ENCODE data around the gene CD248.
A peak's percentile ranks its signal among the peaks of the same experiment; 100 is the strongest.

CD248 gene

DNA sequence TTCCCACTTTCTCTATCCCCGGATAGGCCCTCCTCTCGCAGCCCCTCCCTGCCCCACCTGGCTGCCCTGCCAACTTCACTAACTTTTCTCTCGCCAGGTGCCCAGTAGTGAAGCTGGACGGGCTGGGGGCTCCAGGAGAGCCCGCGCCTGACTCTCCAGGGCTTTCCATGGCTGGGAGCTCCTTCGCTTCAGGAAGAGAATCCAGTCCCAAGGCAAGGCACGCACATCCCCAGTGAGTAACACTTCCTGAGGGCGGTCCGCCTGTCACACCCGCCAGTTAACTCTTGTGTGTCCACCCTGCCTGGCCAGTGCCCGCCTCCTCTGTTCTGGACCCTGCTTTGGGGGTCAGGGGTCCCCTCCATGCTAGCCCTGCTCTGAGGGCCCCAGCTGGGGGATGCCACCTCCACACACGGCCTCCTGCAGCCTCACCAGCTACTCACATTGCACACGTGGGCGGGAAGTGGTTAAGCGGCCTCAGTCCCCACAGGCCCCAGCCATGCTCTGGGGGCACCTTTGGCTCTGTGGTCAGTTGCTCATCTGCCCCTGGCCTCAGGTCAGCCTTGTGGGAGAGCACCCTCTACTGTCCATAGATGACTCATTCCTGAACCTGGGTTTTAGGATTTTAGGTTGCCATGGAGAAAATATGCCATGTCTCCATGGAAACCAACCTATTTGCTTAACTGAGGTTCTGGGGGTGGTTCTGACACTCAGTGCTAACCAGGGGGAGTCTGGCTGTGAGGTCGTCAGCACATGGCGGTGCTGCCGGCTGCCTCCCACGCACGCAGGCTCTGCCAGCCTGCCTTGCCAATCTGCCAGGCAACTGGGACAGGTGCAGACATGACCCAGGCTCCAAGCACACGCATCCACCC lies 19.6 kb upstream of the CD248 start, which contains the start of gene RIN1:
TSS of gene RIN1 (minus strand) at position 201 of the 869 bp plus-strand sequence. CDS start at position 169, 32 bp downstream.
- TF ChIP-seq, protein P1, sequence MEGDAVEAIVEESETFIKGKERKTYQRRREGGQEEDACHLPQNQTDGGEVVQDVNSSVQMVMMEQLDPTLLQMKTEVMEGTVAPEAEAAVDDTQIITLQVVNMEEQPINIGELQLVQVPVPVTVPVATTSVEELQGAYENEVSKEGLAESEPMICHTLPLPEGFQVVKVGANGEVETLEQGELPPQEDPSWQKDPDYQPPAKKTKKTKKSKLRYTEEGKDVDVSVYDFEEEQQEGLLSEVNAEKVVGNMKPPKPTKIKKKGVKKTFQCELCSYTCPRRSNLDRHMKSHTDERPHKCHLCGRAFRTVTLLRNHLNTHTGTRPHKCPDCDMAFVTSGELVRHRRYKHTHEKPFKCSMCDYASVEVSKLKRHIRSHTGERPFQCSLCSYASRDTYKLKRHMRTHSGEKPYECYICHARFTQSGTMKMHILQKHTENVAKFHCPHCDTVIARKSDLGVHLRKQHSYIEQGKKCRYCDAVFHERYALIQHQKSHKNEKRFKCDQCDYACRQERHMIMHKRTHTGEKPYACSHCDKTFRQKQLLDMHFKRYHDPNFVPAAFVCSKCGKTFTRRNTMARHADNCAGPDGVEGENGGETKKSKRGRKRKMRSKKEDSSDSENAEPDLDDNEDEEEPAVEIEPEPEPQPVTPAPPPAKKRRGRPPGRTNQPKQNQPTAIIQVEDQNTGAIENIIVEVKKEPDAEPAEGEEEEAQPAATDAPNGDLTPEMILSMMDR (IDR thresholded peaks at IDR 0.05; ENCODE audit: insufficient read depth, low read depth, low read length, missing control alignments): no peak
- DNase-seq (ENCODE audit: low read depth): peak; percentile 97
- H3K4me3 ChIP-seq (ENCODE audit: low read length): peak within 1 kb of the TSS; percentile 90

GRCh38 chr11:66335531-66336233 lies 18.8 kb upstream of the CD248 start:
- TF ChIP-seq, protein P1 (IDR thresholded peaks at IDR 0.05; ENCODE audit: insufficient read depth, low read depth, low read length, missing control alignments): no peak
- peak; percentile 26 for DNase-seq (ENCODE audit: low read depth)
- H3K4me3 ChIP-seq (ENCODE audit: low read length): peak overlapping the region; percentile 90

DNA sequence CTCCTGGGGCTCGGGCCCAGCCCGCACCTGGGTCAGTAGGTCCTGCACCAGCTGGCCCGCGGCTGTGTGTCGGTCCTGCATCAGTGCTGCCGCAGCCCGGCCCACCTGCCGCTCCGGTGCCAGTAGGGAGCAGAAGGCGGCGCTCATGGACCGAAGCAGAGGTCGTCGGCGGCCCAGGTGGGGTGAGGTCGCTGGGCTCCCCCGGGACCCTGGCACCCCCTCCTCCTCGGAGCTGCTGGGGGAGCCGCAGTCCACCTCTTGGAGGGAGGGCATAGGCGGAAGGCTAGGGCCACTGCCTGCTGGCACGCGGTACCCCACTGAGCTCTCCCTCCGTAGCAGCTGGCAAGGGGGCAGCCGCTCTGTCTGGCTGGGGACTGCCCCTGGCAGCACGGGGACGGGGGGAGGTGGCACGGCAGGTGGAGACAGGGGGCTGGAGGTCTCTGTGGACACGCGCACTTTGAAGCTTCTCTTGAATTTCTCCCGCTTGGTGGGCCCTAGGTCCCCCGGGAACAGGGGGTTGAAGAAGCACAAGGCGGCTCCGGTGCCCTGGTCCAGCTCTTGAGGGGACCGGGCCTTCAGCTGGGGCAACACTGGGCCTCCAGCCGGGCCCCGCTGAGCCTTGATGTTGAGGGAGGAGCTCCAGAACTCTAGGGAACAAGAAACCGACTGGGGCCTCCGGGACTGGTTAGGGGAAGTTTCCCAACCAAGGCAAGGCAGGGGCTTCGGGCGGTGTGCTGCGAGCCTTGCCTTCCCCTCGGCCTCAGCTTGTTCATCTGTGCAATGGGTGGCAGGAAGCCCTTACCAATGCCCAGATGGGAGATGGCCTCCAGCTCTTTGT lies 18.0 kb upstream of the CD248 start:
- TF ChIP-seq, protein P1 (IDR thresholded peaks at IDR 0.05; ENCODE audit: insufficient read depth, low read depth, low read length, missing control alignments): no peak
- H3K4me3 ChIP-seq (ENCODE audit: low read length): peak overlapping the region; percentile 90
- no peak for DNase-seq (ENCODE audit: low read depth)

GRCh38 chr11:66333896-66334604 lies 17.2 kb upstream of the CD248 start:
- TF ChIP-seq, protein P1 (IDR thresholded peaks at IDR 0.05; ENCODE audit: insufficient read depth, low read depth, low read length, missing control alignments): no peak
- peak overlapping the region; percentile 90 for H3K4me3 ChIP-seq (ENCODE audit: low read length)
- no peak for DNase-seq (ENCODE audit: low read depth)

GRCh38 chr11:66333220-66333877 lies 16.5 kb upstream of the CD248 start:
- no peak overlapping the region for H3K4me3 ChIP-seq (ENCODE audit: low read length)
- TF ChIP-seq, protein P1 (IDR thresholded peaks at IDR 0.05; ENCODE audit: insufficient read depth, low read depth, low read length, missing control alignments): no peak
- no peak for DNase-seq (ENCODE audit: low read depth)
